Prostate gland (tissue), 2 donors: ENCODE data around the gene DOCK11.

Experiments
- POLR2A ChIP-seq: fragments of 450-650 bp; IDR thresholded peaks from one replicate; pipeline ENCODE4 v1.6.1; 2016; ENCODE audit warnings: antibody characterized with exemption, mild to moderate bottlenecking
- POLR2AphosphoS5 ChIP-seq: sonication (generic); formaldehyde crosslinking; IDR thresholded peaks from one replicate; pipeline ENCODE4 v1.6.1; 2017; ENCODE audit warnings: antibody characterized with exemption
- TF ChIP-seq, protein P1 (sequence below), 4 experiments: fragments of 200-600 bp in 2 of 4; fragments of 450-650 bp in 2 of 4; sonication (generic) in 2 of 4; IDR thresholded peaks; 1 replicate in 3 of 4; 2 replicates in 1 of 4; pipeline ENCODE4 v1.5.1; 2016 to 2019; ENCODE audit warnings: antibody characterized with exemption in 4 of 4, mild to moderate bottlenecking in 2 of 4, moderate library complexity in 2 of 4

GRCh38 chrX:118464501-118464900 is 31.1 kb upstream of the DOCK11 start:
- TF ChIP-seq, protein P1, sequence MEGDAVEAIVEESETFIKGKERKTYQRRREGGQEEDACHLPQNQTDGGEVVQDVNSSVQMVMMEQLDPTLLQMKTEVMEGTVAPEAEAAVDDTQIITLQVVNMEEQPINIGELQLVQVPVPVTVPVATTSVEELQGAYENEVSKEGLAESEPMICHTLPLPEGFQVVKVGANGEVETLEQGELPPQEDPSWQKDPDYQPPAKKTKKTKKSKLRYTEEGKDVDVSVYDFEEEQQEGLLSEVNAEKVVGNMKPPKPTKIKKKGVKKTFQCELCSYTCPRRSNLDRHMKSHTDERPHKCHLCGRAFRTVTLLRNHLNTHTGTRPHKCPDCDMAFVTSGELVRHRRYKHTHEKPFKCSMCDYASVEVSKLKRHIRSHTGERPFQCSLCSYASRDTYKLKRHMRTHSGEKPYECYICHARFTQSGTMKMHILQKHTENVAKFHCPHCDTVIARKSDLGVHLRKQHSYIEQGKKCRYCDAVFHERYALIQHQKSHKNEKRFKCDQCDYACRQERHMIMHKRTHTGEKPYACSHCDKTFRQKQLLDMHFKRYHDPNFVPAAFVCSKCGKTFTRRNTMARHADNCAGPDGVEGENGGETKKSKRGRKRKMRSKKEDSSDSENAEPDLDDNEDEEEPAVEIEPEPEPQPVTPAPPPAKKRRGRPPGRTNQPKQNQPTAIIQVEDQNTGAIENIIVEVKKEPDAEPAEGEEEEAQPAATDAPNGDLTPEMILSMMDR (IDR thresholded peaks at IDR 0.05), result no peak
- TF ChIP-seq POLR2AphosphoS5 (no peak), POLR2A (no peak)
